ENCODE measurements around the gene SPOCK1. TPM values are rescaled to one million over a fixed set of nuclear protein-coding genes. Genes with fewer than 3 reads are reported as not detected.

SPOCK1 gene
- total and polyA plus RNA-seq, 2 of the 13 experiments (the other 11 are each of a cell fraction or from before 2014, with no cell fraction given), result 0.18 to 0.29 TPM

DNA sequence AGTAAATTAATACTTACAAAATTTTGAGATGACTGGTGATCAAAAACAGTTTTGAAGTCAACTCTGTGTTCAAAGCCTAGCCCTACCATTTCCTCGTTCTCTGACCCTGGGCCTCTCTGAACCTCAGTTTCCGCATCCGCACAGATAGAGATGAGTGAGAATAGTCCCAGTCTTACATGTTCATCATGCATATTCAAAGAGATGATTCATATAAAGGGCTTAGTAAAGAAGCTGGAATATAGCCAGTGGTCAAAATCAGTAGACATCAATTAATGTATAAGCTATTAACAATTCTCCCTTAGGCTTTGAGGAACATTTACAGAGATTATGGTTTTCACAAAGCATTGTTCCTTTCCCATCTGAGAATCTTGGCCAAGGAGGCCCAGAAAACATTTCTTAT lies 250.6 kb downstream of the SPOCK1 start:
- no peaks in the 10 kb centered on the region for H3K36me3 ChIP-seq (replicated peaks in 1 of 2; ENCODE audit: control insufficient read depth in 1 of 2, insufficient read depth in 2 of 2, low read length in 2 of 2)
- POLR2A ChIA-PET, result no interaction called here
- H3K9me3 ChIP-seq (ENCODE audit: low read length), result no peaks in the 10 kb centered on the region
- H3K4me3 ChIP-seq (replicated peaks in 1 of 3; ENCODE audit: insufficient read depth in 1 of 3, low read depth in 2 of 3, low read length in 3 of 3), result no peak overlapping the region
- no peak for ATAC-seq
- CTCF ChIA-PET (ENCODE audit: low intra/inter-chr PET ratio, low total read pairs), result no interaction called here
- intact Hi-C loops (cut with micrococcal nuclease; ENCODE audit: unreplicated experiment) (no loop called here), in situ Hi-C loops (cut with HindIII; ENCODE audit: extremely low pct_ligation_motif_present, low pct_unique_long_range_greater_than_20kb) (no loop called here)
- no peak overlapping the region for H3K4me2 ChIP-seq (ENCODE audit: low read depth, low read length)
- H2AFZ ChIP-seq (ENCODE audit: low read length), result no peak overlapping the region
- H3K79me2 ChIP-seq (ENCODE audit: insufficient read depth, low read length), result no peaks in the 10 kb centered on the region
- BruUV-seq (replicated peaks), result no TSS peak
- H3K27me3 ChIP-seq (ENCODE audit: control insufficient read depth in 1 of 2, insufficient read depth in 2 of 2, low read length in 2 of 2), result no peaks in the 10 kb centered on the region; a peak in 1 of 5 replicates
- H3K9ac ChIP-seq (ENCODE audit: insufficient read depth, low read depth, low read length), result no peak overlapping the region
- FAIRE-seq, result no peak
- 74% methylated on average over 3 of the region's 3 CpGs for WGBS (ENCODE audit: low lambda C conversion rate)
- no peak overlapping the region for H3K27ac ChIP-seq (ENCODE audit: extremely low read length, insufficient read depth, low read length)
- H3K4me1 ChIP-seq (ENCODE audit: insufficient read depth, low read length), result no peaks in the 10 kb centered on the region
- DNase-seq (ENCODE audit: low spot score), result no peak
- TF ChIP-seq, protein P1, sequence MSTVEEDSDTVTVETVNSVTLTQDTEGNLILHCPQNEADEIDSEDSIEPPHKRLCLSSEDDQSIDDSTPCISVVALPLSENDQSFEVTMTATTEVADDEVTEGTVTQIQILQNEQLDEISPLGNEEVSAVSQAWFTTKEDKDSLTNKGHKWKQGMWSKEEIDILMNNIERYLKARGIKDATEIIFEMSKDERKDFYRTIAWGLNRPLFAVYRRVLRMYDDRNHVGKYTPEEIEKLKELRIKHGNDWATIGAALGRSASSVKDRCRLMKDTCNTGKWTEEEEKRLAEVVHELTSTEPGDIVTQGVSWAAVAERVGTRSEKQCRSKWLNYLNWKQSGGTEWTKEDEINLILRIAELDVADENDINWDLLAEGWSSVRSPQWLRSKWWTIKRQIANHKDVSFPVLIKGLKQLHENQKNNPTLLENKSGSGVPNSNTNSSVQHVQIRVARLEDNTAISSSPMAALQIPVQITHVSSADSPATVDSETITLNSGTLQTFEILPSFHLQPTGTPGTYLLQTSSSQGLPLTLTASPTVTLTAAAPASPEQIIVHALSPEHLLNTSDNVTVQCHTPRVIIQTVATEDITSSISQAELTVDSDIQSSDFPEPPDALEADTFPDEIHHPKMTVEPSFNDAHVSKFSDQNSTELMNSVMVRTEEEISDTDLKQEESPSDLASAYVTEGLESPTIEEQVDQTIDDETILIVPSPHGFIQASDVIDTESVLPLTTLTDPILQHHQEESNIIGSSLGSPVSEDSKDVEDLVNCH (CRISPR knock-in tag; IDR thresholded peaks at IDR 0.05), result no peak
- TF ChIP-seq, protein P2, sequence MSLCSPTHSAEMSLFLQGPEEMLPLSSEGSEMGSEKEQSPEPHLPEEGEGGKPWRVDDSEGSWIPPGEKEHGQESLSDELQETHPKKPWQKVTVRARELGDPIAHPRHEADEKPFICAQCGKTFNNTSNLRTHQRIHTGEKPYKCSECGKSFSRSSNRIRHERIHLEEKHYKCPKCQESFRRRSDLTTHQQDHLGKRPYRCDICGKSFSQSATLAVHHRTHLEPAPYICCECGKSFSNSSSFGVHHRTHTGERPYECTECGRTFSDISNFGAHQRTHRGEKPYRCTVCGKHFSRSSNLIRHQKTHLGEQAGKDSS (CRISPR knock-in tag; IDR thresholded peaks at IDR 0.05; ENCODE audit: borderline replicate concordance, low read depth), result no peak
- TF ChIP-seq ZNF121 (CRISPR knock-in tag; IDR thresholded peaks at IDR 0.05), result no peak
- H4K20me1 ChIP-seq (ENCODE audit: insufficient read depth, low read length), result no peaks in the 10 kb centered on the region

DNA sequence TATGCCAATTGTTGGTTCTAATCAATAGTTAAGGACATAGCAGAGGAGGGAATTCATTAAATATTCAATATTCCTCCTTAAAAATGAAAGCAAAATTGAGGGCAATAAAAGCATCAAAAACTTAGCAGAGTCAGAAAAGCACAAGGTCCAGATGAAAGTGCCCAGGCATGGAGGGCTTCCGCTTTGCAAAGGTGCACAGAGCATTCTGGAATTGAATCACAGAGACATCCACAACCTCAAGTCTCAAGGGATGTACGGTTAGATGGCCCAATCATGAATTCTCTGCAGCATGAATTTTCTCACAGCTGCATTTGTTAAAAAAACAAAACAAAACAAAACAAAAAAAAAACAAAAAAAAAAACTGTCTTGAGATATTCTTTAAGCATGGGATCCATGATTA lies 253.7 kb downstream of the SPOCK1 start:
- in situ Hi-C loops (cut with HindIII; ENCODE audit: extremely low pct_ligation_motif_present, low pct_unique_long_range_greater_than_20kb), result no loop called here
- FAIRE-seq, result no peak
- Histone ChIP-seq H3K27ac (ENCODE audit: extremely low read length, insufficient read depth, low read length) (no peak overlapping the region), H3K4me3 (replicated peaks in 1 of 3; ENCODE audit: insufficient read depth in 1 of 3, low read depth in 2 of 3, low read length in 3 of 3) (no peak overlapping the region), H4K20me1 (ENCODE audit: insufficient read depth, low read length) (no peaks in the 10 kb centered on the region), H3K4me1 (ENCODE audit: insufficient read depth, low read length) (no peaks in the 10 kb centered on the region), H3K36me3 (replicated peaks in 1 of 2; ENCODE audit: control insufficient read depth in 1 of 2, insufficient read depth in 2 of 2, low read length in 2 of 2) (no peaks in the 10 kb centered on the region), H3K79me2 (ENCODE audit: insufficient read depth, low read length) (no peaks in the 10 kb centered on the region), H3K9me3 (ENCODE audit: low read length) (no peaks in the 10 kb centered on the region), H3K4me2 (ENCODE audit: low read depth, low read length) (no peak overlapping the region), H2AFZ (ENCODE audit: low read length) (no peak overlapping the region), H3K9ac (ENCODE audit: insufficient read depth, low read depth, low read length) (no peak overlapping the region), H3K27me3 (ENCODE audit: control insufficient read depth in 1 of 2, insufficient read depth in 2 of 2, low read length in 2 of 2) (no peaks in the 10 kb centered on the region)
- WGBS (ENCODE audit: low lambda C conversion rate), result 40% methylated on average over 2 of the region's 2 CpGs
- DNase-seq (ENCODE audit: low spot score), result no peak
- no TSS peak for BruUV-seq (replicated peaks)
- ChIA-PET POLR2A (no interaction called here), CTCF (ENCODE audit: low intra/inter-chr PET ratio, low total read pairs) (no interaction called here)
- intact Hi-C loops (cut with micrococcal nuclease; ENCODE audit: unreplicated experiment), result no loop called here
- no peak for ATAC-seq
- TF ChIP-seq ZMYM3 (CRISPR knock-in tag; IDR thresholded peaks at IDR 0.05) (no peak), ZNF292 (CRISPR knock-in tag; IDR thresholded peaks at IDR 0.05; ENCODE audit: borderline replicate concordance, low read depth) (no peak), ZNF20 (CRISPR knock-in tag; IDR thresholded peaks at IDR 0.05) (no peak), MEIS1 (CRISPR knock-in tag; IDR thresholded peaks at IDR 0.05; ENCODE audit: borderline replicate concordance) (no peak), ZNF572 (CRISPR knock-in tag; IDR thresholded peaks at IDR 0.05) (no peak)
- TF ChIP-seq, protein P3, sequence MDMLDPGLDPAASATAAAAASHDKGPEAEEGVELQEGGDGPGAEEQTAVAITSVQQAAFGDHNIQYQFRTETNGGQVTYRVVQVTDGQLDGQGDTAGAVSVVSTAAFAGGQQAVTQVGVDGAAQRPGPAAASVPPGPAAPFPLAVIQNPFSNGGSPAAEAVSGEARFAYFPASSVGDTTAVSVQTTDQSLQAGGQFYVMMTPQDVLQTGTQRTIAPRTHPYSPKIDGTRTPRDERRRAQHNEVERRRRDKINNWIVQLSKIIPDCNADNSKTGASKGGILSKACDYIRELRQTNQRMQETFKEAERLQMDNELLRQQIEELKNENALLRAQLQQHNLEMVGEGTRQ (IDR thresholded peaks at IDR 0.05; ENCODE audit: low read depth, low read length), result no peak
- TF ChIP-seq, protein P3 (CRISPR knock-in tag; IDR thresholded peaks at IDR 0.05; ENCODE audit: borderline replicate concordance), result no peak
- TF ChIP-seq, protein P4, sequence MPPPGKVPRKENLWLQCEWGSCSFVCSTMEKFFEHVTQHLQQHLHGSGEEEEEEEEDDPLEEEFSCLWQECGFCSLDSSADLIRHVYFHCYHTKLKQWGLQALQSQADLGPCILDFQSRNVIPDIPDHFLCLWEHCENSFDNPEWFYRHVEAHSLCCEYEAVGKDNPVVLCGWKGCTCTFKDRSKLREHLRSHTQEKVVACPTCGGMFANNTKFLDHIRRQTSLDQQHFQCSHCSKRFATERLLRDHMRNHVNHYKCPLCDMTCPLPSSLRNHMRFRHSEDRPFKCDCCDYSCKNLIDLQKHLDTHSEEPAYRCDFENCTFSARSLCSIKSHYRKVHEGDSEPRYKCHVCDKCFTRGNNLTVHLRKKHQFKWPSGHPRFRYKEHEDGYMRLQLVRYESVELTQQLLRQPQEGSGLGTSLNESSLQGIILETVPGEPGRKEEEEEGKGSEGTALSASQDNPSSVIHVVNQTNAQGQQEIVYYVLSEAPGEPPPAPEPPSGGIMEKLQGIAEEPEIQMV (CRISPR knock-in tag; IDR thresholded peaks at IDR 0.05; ENCODE audit: low read depth), result no peak
